GM19395 (cell line): ENCODE measurements around the gene PRSS53.
"Not testable (repeated sequence)": the region's sequence is repeated elsewhere in the genome, so short reads cannot be mapped to it uniquely, and the experiment has no call there.

Source experiments
- ATAC-seq: cut with Tn5 transposase; IDR thresholded peaks from one replicate; pipeline ENCODE4 v1.9.1; 2021; ENCODE audit warnings: mild to moderate bottlenecking, moderate library complexity; ENCODE audit not compliant: unreplicated experiment

The PRSS53 gene

GRCh38 chr16:31088459-31089183 lies at the start of gene PRSS53:
TSS of gene PRSS53 (minus strand) at chr16:31088943. CDS start at chr16:31088809, 134 bp downstream.
- no peak for ATAC-seq

GRCh38 chr16:31136822-31137499 lies 48.2 kb upstream of the PRSS53 start:
- ATAC-seq, result not testable (repeated sequence)

GRCh38 chr16:31136287-31136662 lies 47.5 kb upstream of the PRSS53 start:
- ATAC-seq, result no peak

GRCh38 chr16:31135535-31136286 lies 47.0 kb upstream of the PRSS53 start, which contains the start of gene PRSS8:
TSS of gene PRSS8 (minus strand) at chr16:31135727. CDS start at chr16:31135498, 229 bp downstream.
- no peak for ATAC-seq

GRCh38 chr16:31134625-31135534 lies 46.1 kb upstream of the PRSS53 start:
- no peak for ATAC-seq

- no peak for ATAC-seq
These were observed 45.4 kb upstream of the PRSS53 start for GRCh38 chr16:31134091-31134571.

- no peak for ATAC-seq
These were observed 44.3 kb upstream of the PRSS53 start for GRCh38 chr16:31133046-31133501.

GRCh38 chr16:31132303-31132979 lies 43.7 kb upstream of the PRSS53 start:
- no peak for ATAC-seq

- no peak for ATAC-seq
These were observed 43.1 kb upstream of the PRSS53 start for GRCh38 chr16:31131841-31132271.

- no peak for ATAC-seq
These were observed 42.7 kb upstream of the PRSS53 start for GRCh38 chr16:31131416-31131815.

GRCh38 chr16:31130899-31131298 lies 42.2 kb upstream of the PRSS53 start:
- ATAC-seq, result no peak

- no peak for ATAC-seq
These were observed 41.7 kb upstream of the PRSS53 start for GRCh38 chr16:31130336-31130891.

GRCh38 chr16:31129568-31130335 lies 41.0 kb upstream of the PRSS53 start:
- ATAC-seq, result no peak

- ATAC-seq, result no peak
These were observed 40.2 kb upstream of the PRSS53 start for GRCh38 chr16:31128711-31129567.

- no peak for ATAC-seq
These were observed 38.4 kb upstream of the PRSS53 start for GRCh38 chr16:31127182-31127581.

GRCh38 chr16:31125844-31126243 lies 37.1 kb upstream of the PRSS53 start:
- ATAC-seq, result no peak

- ATAC-seq, result no peak
These were observed 31.4 kb upstream of the PRSS53 start for GRCh38 chr16:31120129-31120528.
